ENCODE results near the gene CPAMD8.
"Not testable (repeated sequence)": the region's sequence is repeated elsewhere in the genome, so short reads cannot be mapped to it uniquely, and the experiment has no call there.

CPAMD8 gene

DNA sequence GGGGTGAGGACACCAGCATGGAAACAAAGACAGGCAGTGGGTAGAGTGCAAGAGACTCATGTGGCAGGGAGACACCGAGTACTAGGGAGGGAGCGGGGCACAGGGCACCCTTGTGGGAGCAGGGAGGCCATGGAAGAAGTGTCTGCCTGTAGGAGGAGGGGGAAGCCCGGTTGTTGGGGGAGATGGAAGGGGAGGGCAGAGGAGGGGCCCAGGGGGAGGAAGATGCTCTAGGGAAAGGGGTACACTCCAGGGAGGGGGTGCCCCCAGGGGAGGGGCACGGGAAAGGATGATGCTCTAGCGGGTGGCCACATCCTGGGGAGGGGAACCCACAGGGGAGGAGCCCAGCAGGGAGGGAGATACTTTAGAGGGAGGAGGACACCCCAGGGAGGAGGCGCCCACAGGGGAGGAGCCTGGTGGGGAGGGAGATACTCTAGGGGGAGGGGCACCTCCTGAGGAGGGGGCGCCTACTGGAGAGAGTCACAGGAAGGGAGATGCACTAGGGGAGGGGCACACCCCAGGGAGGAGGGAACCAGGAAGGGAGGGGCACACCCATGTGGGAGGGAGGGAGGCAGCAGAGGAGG, 24.9 kb downstream of the CPAMD8 start:
- peak in 2 of 4 experiments; percentile 19 to 37 for DNase-seq (ENCODE audit: low read depth in 4 of 4, low spot score in 1 of 4)

DNA sequence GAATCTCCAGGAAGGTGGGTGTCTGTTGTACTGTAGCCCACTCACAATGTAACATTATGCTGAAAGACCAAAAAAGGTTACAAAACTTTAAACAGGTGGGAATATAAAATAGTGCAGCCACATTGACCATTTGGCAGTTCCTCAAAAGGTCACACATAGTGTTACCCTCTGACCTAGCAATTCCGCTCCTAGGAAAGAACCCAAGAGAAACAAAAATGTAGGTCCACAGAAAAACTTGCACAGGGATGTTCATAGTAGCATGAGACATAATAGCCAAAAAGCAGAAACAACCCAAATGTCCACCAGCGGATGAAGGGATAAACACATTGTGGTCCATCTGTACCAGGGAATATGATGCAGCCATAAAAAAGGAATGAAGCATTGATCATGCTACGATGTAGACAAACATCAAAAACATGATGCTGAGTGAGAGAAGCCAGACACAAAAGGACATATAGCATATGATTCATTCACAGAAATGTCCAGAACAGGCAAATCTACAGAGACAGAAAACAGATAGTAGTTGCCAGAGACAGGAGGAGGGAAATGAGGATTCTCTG, 27.9 kb downstream of the CPAMD8 start:
- DNase-seq (ENCODE audit: low read depth in 4 of 4, low spot score in 1 of 4): no peak

DNA sequence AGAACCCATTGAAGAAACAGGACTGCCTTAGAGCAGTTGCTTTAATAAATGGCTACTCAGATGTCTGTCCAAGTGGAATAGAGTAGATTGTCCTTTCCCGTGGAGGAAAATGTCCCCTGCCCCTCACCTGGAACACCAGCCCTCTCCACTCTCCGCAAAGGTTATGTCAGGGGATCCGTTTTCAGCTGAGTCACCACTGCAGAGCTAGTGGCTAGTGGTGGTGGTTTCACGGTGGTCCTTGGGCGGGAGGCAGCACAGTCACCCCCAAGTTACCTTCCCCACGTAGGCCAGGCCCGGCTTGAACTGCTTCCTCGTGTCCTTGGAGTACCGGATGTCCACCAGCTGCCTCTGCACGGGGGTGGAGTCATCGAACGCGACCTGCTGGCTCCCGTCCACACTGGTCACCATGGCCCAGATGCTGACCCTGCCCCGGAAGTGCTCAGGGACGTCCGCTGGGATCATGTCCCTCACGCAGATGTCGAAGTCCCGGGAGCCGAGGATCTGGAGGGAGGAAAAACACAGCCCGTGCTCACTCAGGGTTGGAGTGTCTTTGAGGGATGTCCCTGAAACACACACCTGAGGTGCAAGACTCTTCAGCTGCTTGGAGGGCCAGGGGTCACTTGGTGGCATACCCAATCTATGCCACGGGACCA, 29.6 kb downstream of the CPAMD8 start:
- not testable (repeated sequence) for DNase-seq (ENCODE audit: low read depth in 4 of 4, low spot score in 1 of 4)

DNA sequence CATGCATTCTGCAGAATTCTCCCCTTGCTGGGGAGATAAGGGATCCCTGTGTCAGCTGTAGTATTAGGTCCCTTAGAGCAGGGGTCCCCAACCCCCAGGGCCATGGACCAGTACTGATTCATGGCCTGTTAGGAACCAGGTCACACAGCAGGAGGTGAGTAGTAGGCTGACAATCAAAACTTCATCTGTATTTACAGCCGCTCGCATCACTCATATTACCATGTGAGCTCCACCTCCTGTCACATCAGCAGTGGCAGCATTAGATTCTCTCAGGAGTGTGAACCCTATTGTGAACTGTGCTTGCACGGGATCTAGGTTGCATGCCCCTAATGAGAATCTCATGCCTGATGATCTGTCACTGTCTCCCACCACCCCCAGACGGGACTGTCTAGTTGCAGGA, 37.9 kb downstream of the CPAMD8 start:
- no peak for DNase-seq (ENCODE audit: low read depth in 4 of 4, low spot score in 1 of 4)

DNA sequence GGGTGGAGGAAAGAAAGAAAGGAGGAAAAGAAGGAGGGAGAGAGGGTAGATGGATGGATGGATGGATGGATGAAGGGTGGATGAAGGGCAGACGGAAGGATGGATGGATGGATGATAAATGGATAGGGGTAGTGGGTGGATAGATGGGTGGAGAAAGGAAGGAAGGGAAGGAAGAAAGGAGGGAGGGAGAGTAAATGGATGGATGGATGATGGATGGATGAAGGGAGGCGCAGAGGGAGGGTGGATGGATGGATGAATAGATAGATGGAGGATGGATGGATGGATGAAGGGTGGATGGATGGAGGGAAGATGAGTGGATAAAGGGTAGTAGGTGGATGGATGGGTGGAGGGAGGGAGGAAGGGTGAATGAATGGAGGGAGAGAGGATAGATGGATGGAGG, 41.2 kb downstream of the CPAMD8 start:
- no peak for DNase-seq (ENCODE audit: low read depth in 4 of 4, low spot score in 1 of 4)

DNA sequence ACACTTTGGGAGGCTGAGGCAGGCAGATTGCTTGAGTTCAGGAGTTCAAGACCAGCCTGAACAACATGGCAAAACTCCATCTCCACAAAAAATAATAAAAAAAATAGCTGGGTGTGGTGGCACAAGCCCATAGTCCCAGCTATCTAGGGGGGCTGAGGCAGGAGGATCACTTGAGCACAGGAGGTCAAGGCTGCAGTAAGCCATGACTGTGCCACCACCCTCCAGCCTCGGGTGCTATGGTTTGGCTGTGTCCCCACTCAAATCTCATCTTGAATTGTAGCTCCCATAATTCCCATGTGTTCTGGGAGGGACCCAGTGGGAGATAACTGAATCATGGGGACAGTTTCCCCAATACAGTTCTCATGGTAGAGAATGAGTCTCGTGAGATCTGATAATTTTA, 44.0 kb downstream of the CPAMD8 start:
- DNase-seq (ENCODE audit: low read depth in 4 of 4, low spot score in 1 of 4): not testable (repeated sequence)

DNA sequence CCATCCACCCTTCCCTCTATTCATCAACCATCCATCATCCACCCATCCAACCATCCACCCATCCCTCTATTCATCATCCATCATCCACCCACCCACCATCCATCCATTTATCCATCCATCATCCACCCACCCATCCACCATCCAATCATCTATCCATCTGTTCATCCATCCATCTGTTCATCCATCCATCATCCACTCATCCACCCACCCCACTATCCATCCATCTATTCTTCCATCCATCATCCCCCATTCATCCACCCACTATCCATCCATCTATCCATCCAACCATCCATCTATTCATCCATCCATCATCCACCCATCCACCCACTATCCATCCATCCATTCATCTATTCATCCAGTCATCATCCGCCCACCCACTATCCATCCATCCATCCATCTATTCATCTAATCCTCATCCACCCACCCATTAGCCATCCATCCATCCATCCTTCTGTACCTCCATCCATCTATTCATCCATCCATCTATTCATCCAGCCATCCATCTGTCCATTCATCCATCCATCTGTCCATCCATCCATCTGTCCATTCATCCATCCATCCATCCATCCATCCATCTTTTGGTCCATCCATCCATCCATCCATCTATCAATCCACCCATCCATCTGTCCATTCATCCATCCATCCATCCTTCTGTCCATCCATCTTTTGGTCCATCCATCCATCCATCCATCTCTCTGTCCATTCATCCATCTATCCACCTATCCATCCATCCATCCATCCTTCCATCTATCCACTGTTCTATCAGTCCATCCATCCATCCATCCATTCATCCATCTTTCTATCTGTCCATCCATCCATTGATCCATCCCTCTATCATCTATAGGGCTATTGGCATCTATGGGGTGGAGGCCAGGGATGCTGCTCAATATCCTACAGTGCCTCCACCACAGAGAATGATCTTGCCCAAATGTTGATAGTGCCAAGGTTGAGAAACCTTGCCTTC, 47.5 kb downstream of the CPAMD8 start:
- DNase-seq (ENCODE audit: low read depth in 4 of 4, low spot score in 1 of 4): no peak

DNA sequence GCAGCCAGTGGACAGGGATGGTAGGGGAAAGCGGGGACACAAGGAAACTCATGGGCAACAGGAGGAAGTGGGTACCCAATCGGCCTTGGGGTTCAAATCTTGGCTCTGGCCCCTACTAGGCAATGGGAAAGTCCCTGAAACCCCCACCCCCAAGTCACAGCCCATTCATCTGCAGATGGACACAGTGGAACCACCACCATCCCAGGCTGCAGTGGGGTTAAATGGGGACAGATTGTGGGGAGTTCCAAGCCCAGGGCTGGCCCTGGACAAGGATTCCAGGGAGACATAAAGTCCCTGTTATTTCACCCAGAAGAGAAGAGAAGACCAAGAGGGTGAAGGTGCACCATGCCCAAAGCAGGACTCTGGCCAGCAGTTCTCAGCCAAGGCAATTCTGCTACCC, 48.5 kb downstream of the CPAMD8 start:
- DNase-seq (ENCODE audit: low read depth in 4 of 4, low spot score in 1 of 4): no peak

DNA sequence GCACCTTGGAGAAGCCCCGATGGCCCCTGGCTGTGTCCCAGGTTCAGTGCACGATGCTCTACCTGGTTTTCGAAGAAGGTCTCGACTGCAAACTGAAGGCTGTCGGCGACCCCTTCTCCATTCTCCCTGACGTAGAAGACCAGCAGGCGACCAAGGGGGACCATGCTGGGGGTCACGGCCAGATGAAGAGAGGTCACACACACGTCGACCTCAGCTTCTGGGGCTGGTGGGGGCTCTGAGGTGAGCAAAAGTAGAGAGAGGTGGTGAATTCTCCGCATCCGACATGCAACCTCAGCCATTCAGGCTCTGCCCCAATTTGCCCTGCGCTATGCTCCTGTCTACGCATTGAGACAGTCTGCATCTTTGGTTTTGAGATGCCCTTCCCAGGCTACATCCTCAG, 49.3 kb downstream of the CPAMD8 start:
- DNase-seq (ENCODE audit: low read depth in 4 of 4, low spot score in 1 of 4): no peak

DNA sequence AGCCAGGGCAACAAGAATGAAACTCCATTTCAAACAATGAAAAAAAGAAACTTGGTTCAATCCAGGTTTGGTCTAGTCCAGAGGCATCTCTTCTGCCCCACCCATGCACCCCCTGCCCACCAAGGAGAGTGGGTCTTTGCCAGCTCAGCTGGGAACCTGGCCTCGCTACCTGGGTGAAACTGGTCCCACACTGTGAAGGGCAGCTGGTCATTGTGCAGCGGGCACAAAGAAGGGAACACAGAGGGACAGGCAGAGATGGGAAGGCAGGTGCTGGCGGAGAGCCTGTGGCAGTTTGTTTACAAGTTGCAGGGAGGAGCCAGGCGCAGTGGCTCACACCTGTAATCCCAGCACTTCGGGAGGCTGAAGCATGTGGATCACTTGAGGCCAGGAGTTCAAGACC, 50.2 kb downstream of the CPAMD8 start:
- DNase-seq (ENCODE audit: low read depth in 4 of 4, low spot score in 1 of 4): no peak

DNA sequence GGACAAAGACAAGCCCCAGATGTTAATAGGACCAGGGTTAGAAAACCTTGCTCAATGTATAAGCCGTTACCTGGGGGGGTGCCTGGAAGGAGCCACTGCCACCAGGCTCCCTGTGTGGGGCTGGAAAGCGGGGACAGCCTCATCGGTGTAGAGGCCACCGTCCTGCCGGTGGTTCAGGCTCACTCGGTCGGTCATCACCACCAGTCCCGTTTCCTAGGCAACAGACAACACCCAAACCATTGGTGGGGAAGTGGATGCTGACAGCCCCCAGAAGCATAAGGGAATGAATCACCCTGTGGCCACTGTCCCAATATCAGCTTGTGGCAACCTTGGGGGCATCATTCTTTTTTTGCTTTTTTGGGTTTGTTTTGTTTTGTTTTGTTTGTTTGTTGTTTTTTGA, 55.8 kb downstream of the CPAMD8 start:
- DNase-seq (ENCODE audit: low read depth in 4 of 4, low spot score in 1 of 4): no peak

DNA sequence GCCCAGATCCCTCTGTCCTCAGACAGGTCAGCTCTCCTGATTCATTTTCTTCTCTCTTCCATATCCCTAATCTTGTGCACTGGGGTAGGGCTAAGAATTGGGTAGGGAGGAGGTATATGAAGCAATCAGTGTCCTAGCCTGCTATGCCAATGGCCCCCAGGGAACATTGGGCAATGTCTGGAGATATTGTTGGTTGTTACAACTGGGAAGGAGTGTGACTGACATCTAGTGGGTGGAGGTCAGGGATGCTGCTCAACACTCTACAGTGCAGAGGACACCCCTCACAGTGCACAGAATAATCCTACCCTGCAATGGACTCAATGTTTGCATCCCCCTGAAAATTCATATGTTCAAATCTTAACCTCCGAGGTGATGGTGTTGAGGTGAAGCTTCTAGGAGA, 57.5 kb downstream of the CPAMD8 start:
- DNase-seq (ENCODE audit: low read depth in 4 of 4, low spot score in 1 of 4): no peak

DNA sequence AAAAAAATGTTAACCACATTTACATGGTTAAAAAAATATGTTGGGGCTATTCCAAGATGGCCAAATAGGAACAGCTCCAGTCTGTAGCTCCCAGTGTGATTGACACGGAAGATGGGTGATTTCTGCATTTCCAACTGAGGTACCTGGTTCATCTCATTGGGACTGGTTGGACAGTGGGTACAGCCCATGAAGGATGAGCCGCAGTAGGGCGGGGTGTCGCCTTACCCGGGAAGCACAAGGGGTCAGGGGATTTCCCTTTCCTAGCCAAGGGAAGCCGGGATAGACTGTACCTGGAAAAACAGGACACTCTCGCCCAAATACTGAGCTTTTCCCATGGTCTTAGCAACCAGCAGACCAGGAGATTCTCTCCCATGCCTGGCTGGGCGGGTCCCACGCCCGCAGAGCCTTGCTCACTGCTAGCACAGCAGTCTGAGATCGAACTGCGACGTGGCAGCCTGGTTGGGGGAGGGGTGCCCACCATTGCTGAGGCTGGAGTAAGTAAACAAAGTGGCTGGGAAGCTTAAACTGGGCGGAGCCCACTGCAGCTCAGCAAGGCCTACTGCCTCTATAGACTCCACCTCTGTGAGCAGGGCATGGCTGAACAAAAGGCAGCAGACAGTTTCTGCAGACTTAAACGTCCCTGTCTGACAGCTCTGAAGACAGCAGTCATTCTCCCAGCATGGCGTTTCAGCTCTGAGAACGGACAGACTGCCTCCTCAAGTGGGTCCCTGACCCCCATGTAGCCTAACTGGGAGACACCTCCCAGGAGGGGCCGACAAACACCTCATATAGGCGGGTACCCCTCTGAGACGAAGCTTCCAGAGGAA, 65.4 kb downstream of the CPAMD8 start:
- DNase-seq (ENCODE audit: low read depth in 4 of 4, low spot score in 1 of 4): not testable (repeated sequence)

DNA sequence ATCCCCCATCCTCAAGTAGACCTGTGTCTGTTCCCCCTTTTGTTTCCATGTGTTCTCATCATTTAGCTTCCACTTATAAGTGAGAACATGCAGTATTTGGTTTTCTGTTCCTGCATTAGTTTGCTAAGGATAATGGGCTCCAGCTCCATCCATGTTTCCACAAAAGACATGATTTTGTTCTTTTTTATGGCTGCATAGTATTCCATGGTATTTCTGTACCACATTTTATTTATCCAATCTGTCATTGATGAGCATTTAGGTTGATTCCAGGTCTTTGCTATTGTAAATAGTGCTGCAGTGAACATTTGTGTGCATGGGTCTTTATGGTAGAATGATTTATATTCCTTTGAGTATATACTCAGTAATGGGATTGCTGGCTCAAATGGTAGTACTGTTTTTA, 68.3 kb downstream of the CPAMD8 start:
- DNase-seq (ENCODE audit: low read depth in 4 of 4, low spot score in 1 of 4): not testable (repeated sequence)

DNA sequence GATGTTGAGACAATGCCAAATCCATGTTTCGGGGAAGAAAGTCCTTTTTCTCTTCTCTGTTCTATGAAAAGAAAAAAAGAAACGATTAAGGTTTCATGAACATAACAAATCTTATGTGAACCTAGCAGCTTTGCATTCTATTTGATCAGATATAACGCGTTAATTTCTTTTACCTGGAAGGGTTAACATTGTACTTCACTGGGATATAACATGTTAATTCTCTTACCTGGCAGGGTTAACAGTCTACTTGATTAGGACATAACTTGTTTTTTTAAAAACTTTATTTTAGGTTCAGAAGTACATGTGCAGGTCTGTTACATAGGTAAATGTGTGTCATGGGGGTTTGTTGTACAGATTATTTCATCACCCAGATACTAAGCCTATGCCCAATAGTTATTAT, 68.8 kb downstream of the CPAMD8 start:
- DNase-seq (ENCODE audit: low read depth in 4 of 4, low spot score in 1 of 4): no peak

DNA sequence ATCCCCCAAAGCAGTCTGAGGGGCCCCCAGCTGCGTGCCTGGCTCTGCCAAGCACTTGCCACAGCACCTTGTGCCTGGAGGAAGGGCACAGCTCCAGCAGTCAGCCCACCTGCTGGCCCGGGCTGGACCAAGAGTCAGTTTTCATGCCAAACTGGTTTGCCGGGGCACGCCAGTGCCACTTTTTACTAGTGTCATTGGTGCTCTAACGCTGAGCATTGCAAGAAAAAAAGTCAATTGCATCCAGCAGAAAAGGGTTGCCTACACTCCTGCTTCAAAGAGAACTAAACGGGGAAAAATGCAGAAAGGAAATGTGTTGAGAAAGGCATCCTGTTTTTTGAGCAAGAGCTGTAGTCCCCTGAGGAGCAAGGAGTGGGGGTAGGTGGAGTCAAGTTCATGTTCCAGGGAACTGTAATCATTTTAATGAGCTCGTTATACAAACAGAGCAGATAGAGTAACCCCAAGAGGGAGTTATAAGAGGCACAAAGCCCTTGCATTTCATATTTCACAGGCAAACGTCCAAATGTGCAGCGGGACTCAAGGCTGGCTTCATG, 69.4 kb downstream of the CPAMD8 start:
- no peak for DNase-seq (ENCODE audit: low read depth in 4 of 4, low spot score in 1 of 4)

DNA sequence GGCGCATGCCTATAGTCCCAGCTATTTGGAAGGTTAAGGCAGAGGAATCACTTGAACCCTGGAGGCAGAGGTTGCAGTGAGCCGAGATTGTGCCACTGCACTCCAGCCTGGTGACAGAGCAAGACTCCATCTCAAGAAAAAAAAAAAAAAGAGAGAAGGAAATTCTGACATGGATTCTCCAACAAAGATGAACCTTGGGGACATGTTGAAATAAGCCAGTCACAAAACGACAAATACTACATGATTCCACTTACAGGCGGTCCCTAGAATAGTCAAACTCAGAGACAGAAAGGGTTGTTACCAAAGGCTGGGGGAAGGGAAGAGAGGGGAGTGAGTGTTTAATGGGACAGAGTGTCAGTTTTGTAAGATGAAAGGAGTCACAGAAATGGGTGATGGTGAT, 71.4 kb downstream of the CPAMD8 start:
- no peak for DNase-seq (ENCODE audit: low read depth in 4 of 4, low spot score in 1 of 4)

DNA sequence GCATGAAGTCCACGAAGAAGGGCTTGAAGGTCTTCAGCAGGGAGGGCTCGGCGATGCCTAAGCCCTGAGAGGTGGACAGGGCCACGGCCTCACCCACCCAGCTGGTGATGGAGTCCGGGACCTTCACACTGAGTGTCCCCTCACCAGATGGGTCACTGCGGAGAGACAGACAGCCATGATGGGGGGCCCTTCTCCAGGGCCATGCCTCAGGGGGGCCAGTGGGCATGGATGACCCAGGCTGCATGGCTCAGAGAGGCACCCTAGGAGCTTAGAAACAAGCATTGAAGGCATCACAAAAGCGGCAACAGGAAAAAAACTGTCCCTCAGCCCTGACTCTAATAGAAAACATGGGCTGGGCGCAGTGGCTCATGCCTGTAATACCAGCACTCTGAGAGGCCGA, 74.6 kb downstream of the CPAMD8 start:
- DNase-seq (ENCODE audit: low read depth in 4 of 4, low spot score in 1 of 4): no peak

DNA sequence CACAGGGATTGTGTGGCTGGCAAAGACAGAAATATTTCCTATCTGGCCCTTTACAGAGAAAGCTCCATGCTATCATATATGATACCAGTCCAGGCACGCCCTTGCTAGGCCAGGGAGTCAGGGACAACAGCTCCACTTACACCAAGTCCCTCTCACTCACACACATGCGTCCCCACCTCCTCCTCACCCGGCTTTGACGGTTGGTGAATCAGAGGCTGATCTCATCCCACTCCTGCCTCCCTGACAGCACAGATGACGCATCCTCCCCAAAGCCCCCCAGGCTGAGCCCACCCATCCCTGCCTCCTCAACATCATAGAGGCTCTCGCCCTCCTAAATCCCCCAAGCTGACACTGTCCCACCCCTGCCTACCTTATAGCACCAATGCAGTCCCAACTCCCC, 75.1 kb downstream of the CPAMD8 start:
- DNase-seq (ENCODE audit: low read depth in 4 of 4, low spot score in 1 of 4): no peak

DNA sequence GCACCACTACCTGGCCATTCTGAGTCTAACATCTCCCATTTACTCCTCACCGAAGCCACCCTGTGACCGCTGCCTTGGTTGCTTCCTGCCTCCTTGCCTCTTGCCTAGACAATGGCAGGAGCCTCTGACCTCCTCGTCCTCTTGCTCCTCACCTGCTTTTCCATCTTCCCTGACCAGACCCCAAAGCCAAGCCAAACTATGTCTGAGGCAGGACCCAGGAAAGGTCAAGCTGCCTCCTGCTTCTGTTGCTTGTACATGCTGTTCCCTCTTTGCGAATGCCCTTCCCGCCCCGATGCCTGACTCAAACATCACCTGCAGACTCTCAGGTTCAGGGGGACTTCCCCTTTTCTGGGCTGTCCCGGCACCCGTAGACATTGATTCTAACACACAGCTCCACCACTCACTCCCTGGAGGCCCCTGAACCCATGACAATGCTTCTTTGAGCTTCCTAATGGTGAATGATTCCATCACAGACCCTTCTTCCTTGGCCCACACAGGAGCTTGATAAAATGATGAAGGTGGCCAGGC, 77.0 kb downstream of the CPAMD8 start:
- no peak for DNase-seq (ENCODE audit: low read depth in 4 of 4, low spot score in 1 of 4)

Data from stimulated activated CD4-positive, alpha-beta T cell treated with anti-CD3 and anti-CD28 coated beads, Interleukin-1b, Interleukin-23, amount 100 ng/mL, for 24 hours (primary cell).